Measurements from ENCODE around the gene ZBTB49. TPM values are rescaled to one million over a fixed set of nuclear protein-coding genes. Genes with fewer than 3 reads are reported as not detected.
A peak's percentile ranks its signal among the peaks of the same experiment; 100 is the strongest.
"Not testable (repeated sequence)": the region's sequence is repeated elsewhere in the genome, so short reads cannot be mapped to it uniquely, and the experiment has no call there.

ZBTB49 gene
- total RNA-seq, 1 experiment from 2014 or later = 5.6 TPM

GRCh38 chr4:4248885-4249203 lies 41.2 kb upstream of the ZBTB49 start (continued):
- no peak for TF ChIP-seq CREB1 (CRISPR knock-in tag; IDR thresholded peaks at IDR 0.05)
- TF ChIP-seq USF1 (CRISPR knock-in tag; IDR thresholded peaks at IDR 0.05) = no peak
- TF ChIP-seq RELA (CRISPR knock-in tag; IDR thresholded peaks at IDR 0.05; ENCODE audit: borderline replicate concordance) = no peak

GRCh38 chr4:4249342-4249741 lies 40.7 kb upstream of the ZBTB49 start:
- POLR2A ChIA-PET = not testable (repeated sequence)
- H3K36me3 Mint-ChIP-seq = peaks cover 15% of the 10 kb centered on the region
- CTCF ChIA-PET = interaction anchor here (1.9 kb wide), 1 partner anchor 78 kb away, joined by 6 read pairs; no protein-coding TSS in a partner anchor

GRCh38 chr4:4249866-4250265 lies 40.2 kb upstream of the ZBTB49 start:
- Mint-ChIP-seq H3K9me3 (no peaks in the 10 kb centered on the region), H3K27me3 (ENCODE audit: low read depth) (peaks cover 8% of the 10 kb centered on the region), H3K4me1 (peaks cover 14% of the 10 kb centered on the region), H3K27ac (no peak overlapping the region), H3K4me3 (peak overlapping the region; percentile 24; the same call in 1 of the 2 replicates), H3K36me3 (peaks cover 11% of the 10 kb centered on the region)
- POLR2A ChIA-PET = no interaction called here
- CTCF ChIA-PET = no interaction called here
- DNase-seq (ENCODE audit: low spot score) = no peak
- TF ChIP-seq ATF2 (CRISPR knock-in tag; IDR thresholded peaks at IDR 0.05; ENCODE audit: borderline replicate concordance, low read depth) (no peak), ZNF671 (CRISPR knock-in tag; IDR thresholded peaks at IDR 0.05) (no peak), RELA (CRISPR knock-in tag; IDR thresholded peaks at IDR 0.05; ENCODE audit: borderline replicate concordance) (no peak), FOXP4 (CRISPR knock-in tag; IDR thresholded peaks at IDR 0.05) (no peak), EMX1 (CRISPR knock-in tag; IDR thresholded peaks at IDR 0.05) (no peak), NR1H2 (CRISPR knock-in tag; IDR thresholded peaks at IDR 0.05) (no peak), STAT6 (CRISPR knock-in tag; conservative IDR thresholded peaks at IDR 0.05; ENCODE audit: low read depth) (no peak), ERG (CRISPR knock-in tag; IDR thresholded peaks at IDR 0.05) (no peak)
- no peak for ATAC-seq

More at GRCh38 chr4:4249342-4249741, 40.7 kb upstream of the ZBTB49 start:
- H3K9me3 Mint-ChIP-seq; ATAC-seq; DNase-seq (ENCODE audit: low spot score); H3K27me3 Mint-ChIP-seq (ENCODE audit: low read depth): not testable (repeated sequence)
- H3K4me3 Mint-ChIP-seq = peak overlapping the region; percentile 97
- H3K4me1 Mint-ChIP-seq = peaks cover 14% of the 10 kb centered on the region
- peak overlapping the region; percentile 99; the same call in 1 of the 2 replicates for H3K27ac Mint-ChIP-seq

GRCh38 chr4:4254199-4254598 lies 35.9 kb upstream of the ZBTB49 start:
- H3K4me3 Mint-ChIP-seq = no peak overlapping the region
- peaks cover 13% of the 10 kb centered on the region for H3K27me3 Mint-ChIP-seq (ENCODE audit: low read depth)
- no peak for ATAC-seq
- DNase-seq (ENCODE audit: low spot score) = no peak
- TF ChIP-seq ZNF396 (CRISPR knock-in tag; IDR thresholded peaks at IDR 0.05; ENCODE audit: borderline replicate concordance) = no peak
- TF ChIP-seq MAX (CRISPR knock-in tag; IDR thresholded peaks at IDR 0.05) = no peak
- TF ChIP-seq JAZF1 (CRISPR knock-in tag; IDR thresholded peaks at IDR 0.05) = no peak
- no peak for TF ChIP-seq KAT7 (CRISPR knock-in tag; IDR thresholded peaks at IDR 0.05; ENCODE audit: borderline replicate concordance)
- no peak for TF ChIP-seq ZNF532 (CRISPR knock-in tag; IDR thresholded peaks at IDR 0.05; ENCODE audit: borderline replicate concordance)
- H3K27ac Mint-ChIP-seq = no peak overlapping the region
- H3K9me3 Mint-ChIP-seq = peaks cover 5% of the 10 kb centered on the region; the same call in 1 of the 2 replicates
- no peaks in the 10 kb centered on the region for H3K36me3 Mint-ChIP-seq
- CTCF ChIA-PET = no interaction called here
- POLR2A ChIA-PET = no interaction called here
- H3K4me1 Mint-ChIP-seq = 0 out of 2 replicates have a peak, but pooled peaks cover 1% of the 10 kb centered on the region
